HG03469 (cell line): Measurements from ENCODE around the gene ARSI.
A peak's percentile ranks its signal among the peaks of the same experiment; 100 is the strongest.

ENCODE experiments used
- ATAC-seq: cut with Tn5 transposase; IDR thresholded peaks from one replicate; pipeline ENCODE4 v1.9.1; 2021; ENCODE audit warnings: mild to moderate bottlenecking, moderate library complexity, moderate number of reproducible peaks; ENCODE audit not compliant: unreplicated experiment

The ARSI gene

DNA sequence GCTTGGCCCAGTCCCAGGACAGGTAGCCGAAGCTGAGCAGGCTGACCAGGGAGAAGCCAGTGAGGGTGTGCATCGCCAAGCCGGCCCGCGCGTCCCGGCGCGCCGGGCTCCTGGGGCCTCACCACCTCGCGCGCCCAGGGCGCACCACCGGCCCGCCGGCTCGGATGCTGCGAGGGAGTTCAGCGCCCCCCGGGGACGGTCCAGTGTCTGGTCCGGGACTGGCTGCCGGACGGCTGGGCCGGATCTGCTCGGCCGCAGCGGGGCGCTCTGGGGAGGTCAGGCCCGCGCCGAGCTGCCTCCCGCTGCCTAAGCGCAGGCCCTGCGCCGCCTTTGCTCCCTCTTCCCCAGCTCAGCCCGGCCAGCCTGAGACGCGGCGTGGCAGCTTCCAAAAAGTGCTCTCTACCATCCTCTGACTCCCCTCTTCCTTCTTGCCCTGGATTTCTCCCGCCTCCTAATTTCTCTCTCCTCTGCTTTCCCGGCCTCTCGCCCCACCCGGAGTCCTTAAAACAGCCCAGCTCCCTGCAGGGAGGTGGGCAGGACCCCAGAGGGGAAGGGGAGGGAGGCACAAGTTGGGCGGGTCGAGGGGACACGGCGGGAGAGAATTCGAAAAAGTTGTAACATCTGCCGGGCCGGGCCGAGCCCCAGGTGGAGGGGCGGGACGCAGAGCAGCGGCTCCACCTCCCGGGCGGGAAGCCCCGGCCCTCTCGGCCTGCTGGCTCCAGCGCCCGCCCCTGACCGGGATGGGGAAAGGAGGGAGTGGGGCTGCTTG, at the start of gene ARSI:
TSS of gene ARSI (minus strand) at position 605 of the 769 bp plus-strand sequence. CDS start at position 73, 532 bp downstream.
- no peak for ATAC-seq

DNA sequence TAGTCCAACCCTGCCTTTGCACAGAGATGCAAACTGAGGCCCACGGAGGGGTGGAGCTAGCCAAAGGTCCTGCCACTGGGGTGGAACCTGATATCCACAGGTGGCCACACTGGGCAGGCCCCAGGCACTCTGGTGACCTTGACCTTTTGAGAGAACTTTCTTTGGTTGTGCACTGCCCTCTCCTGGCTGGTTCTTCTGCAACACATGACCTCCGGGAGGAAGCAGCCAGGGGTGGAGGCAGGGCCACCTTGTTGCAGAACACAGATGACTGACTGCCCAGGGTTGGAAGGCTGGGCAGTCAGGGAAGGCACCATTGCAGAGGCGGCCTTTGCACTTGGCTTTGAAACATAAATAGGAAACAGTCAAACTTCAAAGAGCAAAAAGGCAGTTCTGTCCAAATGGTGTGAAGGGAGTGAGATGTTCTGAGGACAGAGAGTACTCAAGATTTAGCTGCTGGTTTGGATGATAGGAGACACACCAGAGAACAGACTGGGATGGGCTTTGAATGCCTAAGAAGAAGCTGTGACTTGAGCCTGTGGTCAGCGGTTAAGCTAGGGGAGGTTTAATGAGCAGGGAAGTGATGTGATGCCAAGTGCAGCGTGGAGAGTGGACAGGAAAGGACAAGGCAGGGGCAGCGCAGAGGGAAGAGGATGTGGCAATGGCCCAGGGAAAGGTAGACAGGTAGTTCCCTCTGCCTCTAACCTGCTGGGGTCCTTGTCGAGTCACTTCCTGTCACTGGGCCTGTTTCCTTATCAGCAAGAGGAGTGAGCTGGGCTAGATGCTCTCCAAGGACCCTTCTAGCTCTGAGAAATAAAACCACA, 48.0 kb upstream of the ARSI start:
- peak; percentile 85 for ATAC-seq

DNA sequence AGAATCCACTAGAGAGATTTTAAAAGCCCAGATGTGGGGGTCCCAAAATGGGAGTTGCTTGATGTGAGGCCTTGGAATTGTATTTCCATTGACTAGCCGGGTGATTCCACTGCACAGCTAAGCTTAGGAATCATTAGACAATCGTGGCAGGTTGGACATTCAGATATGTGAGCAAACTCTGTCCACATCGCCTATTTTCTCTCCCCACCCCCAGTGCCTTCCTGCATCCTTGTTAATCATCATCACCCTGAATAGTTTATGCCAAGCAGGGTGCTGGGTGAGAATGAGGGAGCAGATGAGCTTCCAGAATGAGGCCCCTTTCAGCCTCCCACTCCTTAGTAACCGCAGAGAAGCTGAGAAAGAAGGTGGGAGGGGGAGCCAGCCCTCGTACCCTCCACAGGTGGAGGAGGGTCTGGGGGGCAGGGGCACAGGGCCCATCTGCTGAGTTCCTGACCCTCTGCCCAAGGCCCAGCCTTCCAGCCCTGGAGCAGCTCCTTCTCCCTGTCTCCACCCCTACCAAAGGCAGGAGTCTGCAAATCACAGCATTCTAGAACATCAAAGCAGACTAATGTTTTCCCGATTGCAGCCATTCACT, 47.1 kb upstream of the ARSI start:
- no peak for ATAC-seq

DNA sequence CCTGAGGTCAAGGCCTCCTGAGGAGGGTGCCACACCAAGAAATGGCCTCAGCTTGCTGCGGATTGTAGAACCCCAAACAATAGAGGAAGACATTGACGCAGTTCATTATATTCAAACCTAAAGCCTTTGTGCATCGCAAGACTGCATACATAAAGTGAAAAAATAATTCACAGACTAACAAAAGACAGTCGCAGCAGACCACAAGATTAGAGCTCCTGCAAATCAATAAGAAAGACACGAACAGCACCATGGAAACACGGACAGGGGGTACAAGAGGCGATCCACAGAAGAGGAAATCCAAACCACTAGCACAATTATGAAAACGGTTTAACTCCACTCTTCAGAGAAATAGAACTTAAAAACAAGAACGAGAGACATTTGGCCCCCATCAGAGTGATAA, 44.7 kb upstream of the ARSI start:
- no peak for ATAC-seq

DNA sequence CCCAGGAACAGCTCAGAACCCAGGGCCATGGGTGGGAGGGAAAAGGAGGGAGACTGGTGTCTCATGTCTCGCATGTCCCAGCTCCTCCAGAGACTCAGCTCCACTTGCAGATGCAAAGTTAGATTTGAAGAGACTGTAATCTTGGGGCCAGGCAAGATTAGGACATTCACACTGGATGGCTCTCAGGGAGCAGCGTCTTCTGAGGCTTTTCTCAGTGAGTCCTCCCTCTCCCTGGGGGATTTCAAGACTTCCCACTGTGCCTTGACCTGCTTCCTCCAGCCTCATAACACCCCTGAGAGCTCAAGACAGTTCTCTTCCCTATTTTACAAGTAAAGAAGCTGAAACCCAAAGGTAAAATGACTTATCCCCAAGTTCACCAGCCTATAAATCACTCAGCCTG, 44.3 kb upstream of the ARSI start:
- ATAC-seq = no peak

DNA sequence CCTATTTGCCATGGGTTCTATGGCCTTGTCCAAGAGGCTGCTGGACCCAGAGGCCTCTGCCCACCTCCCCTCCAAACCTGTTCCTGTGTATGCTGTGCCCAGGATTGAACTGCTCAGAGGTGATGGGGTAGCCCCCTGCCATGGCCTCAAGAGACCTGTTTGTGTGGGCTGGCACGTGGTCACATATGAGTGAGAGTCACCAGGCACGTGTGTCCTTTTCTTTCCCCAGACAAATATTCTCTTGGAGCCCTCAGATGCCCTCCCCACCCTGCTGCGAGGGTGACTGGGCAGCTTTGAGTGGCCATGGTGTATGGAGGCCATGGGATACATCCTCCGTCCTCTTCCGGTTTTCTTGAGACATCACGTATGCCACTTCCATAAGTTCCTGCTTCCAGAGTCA, 43.9 kb upstream of the ARSI start:
- no peak for ATAC-seq

DNA sequence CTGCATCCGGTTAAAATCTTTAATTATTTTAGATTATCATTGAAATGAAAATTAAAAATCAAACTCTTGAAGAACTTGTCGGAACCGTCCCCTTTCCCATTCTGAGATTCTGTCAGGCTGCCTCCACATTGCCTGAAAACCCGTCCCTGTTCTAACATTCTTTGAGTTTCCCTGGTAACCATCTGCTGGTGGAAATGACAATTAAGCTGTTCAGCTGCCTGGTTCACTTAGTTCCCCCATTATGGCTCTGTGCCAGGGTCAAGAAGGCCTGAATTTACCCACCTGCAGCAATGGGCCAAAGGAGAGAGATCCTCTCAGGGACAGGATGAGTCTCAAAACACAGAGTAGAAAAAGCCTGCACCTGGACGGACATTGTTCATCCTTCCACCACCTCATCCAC, 43.0 kb upstream of the ARSI start:
- ATAC-seq = no peak

DNA sequence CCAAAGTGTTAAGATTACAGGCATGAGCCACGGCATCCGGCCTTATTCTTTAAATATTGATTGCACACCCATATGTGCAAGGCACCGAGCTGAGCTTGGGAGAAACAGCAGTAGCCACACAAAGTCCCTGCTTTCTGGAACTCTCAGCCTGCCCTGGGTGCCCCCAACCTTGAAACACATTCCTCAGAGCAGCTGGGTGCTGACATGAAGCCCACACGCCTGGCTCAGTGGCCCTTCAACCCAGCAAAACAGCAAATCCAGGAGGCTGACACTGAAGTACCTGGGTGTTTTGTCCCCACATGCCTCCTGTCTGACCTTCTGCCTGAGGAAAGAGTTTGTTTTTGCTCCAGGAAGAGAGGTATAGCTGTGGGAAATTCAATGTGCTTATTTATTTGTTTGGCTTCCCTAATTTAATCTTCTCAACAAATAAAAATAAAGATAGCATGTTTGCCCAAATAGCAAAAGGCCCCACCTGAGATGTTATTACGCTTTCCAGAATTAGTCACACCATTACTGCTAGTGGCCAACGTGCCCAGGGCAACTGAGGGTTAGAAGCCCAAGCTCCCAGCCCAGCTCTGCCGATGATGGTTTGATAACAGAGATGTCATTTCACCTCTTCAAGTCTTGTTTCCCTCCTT, 41.4 kb upstream of the ARSI start:
- ATAC-seq = no peak

DNA sequence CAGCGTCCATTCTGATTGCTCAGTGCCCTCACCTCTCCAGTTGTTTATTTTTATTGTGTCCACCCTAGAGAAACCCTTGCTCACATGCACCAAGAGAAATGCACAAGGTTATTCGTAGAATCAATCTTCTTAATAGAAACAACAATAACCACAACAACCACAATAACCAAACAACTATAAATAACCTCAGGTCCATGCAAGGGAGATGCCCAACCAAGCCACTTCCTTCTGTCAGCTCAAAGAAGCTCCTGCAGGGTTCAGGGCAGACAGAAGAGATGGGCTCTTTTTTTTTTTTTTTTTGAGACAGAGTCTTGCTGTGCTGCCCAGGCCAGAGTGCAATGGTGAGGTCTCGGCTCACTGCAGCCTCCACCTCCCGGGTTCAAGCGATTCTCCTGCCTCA, 39.9 kb upstream of the ARSI start:
- no peak for ATAC-seq

DNA sequence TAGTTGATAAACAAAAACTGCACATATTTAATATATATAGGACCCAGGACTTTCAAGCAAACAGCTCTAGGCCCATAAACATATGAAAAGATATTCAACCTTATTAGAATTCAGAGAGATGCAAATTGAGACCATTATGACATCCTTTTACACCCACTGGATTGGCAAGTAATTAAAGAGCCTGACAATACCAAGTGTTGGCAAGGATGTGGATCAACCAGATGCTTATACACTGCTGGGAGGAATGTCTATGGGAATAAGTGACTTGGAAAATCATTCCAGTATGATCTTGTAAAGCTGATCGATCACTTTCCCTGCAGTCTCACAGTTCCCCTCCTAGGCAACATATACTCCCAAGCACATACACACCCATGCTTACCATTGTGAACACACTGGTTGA, 39.3 kb upstream of the ARSI start:
- no peak for ATAC-seq

DNA sequence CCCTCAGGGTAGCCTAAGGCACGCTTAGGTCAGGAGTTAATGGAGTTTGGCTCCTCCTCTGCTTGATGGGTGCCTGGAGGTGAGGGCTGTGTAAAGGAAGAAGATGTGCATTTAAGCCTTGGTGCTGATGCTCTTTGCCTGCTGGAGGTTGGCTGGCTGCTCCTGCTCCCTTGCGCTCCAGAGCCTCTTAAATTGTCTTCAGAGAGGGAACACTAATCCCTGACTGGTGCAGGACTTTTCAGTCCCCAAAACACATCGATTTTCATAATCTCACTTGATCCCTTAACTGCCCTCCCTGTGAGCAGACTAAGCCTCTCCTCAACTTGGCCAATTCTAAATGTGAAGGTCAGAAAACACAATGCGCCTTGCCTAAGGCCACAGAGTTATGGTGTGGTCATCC, 38.6 kb upstream of the ARSI start:
- no peak for ATAC-seq

DNA sequence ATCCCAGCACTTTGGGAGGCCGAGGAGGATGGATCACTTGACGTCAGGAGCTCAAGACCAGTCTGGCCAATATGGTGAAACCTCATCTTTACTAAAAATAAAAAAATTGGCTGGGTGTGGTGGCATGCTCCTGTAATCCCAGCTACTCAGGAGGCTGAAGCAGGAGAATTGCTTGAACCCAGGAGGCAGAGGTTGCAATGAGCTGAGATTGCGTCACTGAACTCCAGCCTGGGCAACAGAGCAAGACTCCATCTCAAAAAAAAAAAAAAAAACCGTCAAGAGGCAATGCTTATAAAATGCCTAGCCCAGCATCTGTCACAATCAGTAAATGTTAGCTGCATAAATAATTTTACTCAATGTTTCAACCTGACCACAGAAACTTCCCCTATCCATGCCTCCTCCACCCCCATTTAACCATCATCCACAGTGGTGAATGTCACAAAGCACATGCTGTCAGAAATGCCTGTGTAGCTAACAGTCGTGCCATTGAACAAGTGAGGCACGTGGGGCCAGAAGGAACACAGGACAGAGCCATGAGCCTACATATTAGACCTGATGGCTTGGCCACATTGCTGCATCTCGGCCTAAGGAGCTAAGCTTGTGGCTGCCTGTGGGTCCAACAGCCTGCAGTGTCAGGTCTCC, 38.0 kb upstream of the ARSI start:
- no peak for ATAC-seq

DNA sequence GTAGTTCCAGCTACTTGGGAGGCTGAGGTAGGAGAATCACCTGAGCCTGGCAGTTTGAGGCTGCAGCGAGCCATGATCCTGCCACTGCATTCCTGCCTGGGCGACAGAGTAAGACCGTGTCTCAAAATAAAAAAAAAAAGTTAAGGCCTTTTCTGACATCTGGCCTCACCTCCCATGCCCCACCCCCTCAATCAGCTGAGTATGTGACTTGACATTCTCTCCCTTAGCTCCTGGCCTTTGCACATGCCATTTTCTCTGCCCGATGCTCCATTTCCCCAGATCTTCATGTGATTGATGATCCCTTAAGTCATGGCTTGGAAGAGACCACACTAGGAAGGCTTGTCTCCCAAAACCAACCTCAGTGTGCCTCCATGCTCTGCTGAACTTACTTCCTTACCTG, 37.1 kb upstream of the ARSI start:
- no peak for ATAC-seq

DNA sequence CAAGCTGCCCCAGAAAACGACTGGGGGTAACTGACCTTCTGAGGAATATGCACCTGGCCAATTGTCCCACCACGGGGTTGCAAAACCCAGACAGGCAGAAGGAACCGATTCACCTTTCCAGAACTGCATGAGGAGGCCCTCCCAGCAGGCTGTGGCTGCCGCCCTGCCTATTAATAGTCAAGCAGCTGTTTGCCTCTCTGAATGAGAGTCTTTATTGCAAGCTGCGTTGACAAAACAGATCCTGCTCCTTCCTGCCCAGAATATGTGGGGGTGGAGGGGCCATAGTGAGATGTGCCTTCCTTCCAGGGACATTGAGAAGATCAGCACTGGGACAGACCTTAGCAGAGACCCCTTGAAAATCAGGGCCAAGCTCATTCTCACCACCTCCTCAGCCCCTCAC, 36.5 kb upstream of the ARSI start:
- ATAC-seq = no peak

DNA sequence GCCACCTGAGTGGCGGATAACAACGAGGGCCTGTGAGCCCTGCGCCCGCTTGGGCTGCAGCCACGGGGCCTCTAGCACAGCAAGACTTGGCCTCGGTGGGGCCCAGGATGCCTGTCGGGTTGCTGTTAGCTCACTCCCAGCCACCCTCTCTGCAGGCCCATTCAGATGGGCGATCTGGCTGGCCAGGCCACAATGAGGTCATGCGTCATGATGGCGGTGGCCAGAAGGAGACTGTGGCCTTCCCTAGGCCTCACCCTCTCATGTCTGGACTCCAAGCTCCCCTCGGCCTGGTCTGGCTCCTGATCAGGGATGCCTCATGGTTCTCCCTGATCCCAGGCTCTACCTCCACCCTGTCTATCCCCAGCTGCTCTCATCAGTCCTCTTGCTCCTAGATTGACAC, 35.8 kb upstream of the ARSI start:
- ATAC-seq = no peak

DNA sequence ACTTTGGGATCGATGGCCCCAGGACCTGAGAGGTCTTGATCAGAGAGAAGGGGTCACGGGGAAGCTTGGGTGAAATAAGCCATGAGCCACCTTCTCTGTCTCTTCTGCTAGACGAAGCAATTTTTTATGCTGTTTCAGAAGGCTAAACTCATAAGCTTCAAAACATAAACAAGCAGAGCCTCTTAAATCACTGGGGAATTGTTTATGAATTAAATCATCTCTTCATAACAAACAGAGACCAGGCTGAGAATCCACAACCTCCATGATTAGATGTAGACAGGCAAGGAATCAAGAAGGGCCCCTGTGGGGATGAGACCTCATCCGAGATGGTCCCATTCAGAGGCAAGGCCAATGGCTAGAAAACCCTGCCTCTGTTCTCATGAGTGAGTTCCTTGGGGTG, 33.1 kb upstream of the ARSI start:
- ATAC-seq = no peak

DNA sequence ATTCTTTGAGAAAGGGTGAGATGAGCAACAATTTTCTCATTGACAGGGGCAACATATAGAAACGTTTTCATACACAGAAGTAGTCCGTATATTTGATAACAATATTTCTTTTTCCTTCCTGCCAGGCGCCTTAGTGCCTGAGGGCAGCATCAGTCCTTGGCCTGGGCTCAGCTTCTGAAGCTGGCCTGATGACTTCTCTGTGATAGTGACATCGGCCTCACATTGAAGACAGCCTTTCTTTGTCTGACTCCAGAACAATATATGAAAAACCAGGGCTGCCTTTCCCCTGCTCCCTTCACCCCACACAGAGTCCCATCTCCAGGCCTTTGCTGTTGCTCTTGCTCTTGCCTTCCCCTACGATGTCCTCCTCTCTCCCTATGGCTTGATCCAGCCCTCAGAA, 30.7 kb upstream of the ARSI start:
- ATAC-seq = no peak

DNA sequence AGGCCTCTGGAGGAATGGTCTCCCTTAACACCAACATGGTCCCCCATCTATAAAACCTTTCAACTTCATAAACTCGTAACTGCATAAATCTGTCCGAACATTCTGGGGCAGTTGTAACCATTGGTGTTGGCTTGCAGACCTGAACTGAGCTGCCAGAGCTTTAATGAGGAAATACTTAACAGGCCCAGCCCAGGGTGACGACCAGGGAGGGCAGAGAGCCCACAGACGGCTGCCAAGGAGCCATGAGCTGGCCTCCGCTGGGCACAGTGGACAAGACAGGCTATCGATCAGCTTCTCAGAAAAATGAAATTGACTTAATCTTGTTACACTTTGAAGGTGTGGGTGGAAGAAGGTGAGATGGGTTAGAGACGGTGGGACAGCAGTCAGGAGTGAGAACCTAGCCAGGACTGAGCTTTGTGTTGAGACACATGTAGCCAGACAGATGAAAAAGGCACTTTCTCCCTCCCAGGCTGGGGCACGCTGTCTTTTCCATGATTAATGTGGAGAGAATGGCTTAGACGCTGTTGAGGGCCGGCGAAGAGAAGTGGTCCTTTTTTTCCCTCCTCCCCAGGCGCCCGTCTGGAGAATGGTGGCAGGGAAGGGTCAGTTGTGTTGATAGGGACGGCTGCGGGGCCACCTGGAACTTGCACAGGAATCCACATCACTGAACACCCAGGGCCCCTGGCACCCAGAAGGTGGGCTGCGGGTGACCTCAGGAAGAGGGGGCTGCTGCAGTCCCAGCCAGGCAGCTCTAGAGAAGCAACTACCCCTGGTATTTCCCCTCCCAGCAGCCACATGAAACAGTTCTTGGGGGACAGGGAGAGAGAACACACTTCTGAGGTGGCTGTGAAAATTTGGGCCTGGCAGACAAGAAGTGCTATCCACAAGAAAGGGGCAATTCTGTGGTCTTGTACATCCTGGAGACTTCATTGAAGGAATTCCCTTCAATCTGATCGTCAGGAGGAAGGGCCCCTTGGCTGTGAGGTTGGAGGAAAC, 27.5 kb upstream of the ARSI start:
- no peak for ATAC-seq

DNA sequence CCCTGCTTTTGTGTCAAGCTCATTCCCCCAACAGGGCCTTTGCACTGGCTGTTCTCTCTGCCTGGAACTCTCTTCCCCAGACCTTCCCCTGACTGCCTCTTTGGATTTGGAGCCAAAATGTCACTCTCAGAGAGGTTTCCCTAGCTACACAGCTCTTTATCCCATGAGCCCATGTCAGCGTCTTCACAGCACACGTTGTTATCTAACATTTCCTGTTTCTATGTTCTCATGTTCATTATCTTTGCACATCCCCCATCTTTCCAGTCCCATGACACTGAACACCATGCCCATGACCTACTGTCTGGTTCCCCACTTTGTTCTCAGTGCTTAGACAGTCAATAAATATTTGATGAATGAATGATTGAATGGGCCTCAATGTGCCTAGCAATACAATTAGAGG, 26.3 kb upstream of the ARSI start:
- ATAC-seq = no peak

DNA sequence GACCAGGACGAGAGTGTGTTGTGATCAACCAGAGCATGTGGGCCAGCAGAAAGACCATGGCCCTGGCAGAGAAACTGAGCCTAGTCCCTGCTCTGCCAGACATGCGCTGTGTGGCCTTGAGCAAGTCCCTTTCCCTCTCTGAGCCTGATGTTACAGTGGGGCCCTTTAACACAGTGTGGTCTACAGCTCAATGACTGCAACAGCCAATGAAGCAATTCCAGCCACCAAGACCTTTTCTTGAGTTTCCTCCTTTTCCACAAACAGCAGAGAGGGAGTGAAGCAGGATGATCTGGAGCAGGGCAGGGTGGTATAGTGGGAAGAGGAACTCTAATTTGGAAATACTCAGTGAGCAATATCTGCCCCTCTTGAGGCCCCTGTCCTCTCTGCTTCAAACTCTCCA, 25.8 kb upstream of the ARSI start:
- ATAC-seq = no peak
